Measurements from ENCODE around the gene TBC1D1.

DNA sequence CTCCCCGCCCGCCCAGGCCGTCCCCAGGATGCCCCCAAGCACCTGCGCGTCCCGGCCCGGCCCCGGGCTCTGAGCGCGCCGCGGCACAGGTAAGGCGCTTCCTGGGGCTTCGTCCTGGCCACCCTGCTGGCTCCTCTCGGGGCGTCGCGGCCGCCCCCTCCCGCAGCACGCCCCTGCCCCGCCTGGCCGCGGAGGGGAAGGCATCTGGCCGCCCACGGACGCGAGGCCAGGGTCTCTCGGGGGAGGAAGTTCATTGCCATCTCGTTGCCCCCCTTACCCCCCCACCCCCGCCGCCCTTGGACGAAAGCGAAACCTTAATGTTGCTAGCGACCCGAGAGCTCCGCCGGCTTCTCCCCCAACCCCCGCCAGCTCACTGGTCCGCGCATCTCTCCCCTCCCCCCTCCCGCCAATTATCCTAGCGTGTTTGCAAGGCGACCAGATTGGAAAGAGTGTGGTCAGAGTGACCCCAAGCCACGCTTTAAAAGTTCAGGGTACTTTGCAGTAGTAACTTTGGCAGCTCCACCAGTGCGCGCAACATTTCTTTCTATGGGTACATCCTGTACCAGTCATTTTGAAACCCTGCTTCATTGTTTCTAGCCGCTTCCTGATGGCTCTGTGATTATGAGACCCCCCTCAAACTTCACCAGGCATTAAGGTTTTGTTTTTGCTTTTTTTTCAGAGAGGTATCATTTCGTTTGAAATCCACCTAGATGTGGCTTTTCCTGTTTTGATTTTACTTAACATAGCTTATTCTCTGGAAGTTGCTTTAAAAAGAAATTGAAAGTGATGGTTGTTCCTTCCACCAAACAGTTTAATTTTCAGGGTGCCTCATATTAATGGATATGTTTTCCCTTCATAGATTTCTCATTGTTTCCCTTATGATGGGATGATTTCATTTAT, 626 bp downstream of the TBC1D1 start:
- TF ChIP-seq, protein P1, sequence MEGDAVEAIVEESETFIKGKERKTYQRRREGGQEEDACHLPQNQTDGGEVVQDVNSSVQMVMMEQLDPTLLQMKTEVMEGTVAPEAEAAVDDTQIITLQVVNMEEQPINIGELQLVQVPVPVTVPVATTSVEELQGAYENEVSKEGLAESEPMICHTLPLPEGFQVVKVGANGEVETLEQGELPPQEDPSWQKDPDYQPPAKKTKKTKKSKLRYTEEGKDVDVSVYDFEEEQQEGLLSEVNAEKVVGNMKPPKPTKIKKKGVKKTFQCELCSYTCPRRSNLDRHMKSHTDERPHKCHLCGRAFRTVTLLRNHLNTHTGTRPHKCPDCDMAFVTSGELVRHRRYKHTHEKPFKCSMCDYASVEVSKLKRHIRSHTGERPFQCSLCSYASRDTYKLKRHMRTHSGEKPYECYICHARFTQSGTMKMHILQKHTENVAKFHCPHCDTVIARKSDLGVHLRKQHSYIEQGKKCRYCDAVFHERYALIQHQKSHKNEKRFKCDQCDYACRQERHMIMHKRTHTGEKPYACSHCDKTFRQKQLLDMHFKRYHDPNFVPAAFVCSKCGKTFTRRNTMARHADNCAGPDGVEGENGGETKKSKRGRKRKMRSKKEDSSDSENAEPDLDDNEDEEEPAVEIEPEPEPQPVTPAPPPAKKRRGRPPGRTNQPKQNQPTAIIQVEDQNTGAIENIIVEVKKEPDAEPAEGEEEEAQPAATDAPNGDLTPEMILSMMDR (IDR thresholded peaks at IDR 0.05), result peak in 1 of 3 experiments; percentile 32
- TF ChIP-seq EP300 (IDR thresholded peaks at IDR 0.05) (no peak), POLR2AphosphoS5 (IDR thresholded peaks at IDR 0.05) (peak; percentile 41 to 69)

All from esophagus muscularis mucosa (tissue), 4 donors.